Calu3 (cell line): ENCODE data around the gene KSR2. TPM values are rescaled to one million over a fixed set of nuclear protein-coding genes. Genes with fewer than 3 reads are reported as not detected.

ENCODE experiments used
- BruUV-seq: library from RNA; stranded (reverse); fragments of 400-500 nt; replicated peaks from 2 replicates; lab custom pipeline; 2021; lab: Mats Ljungman, UMichigan
- CTCF ChIA-PET: fragments of 300-600 bp; sonication (Branson Sonifier 250); formaldehyde crosslinking; loops from one replicate; lab custom pipeline; 2022; ENCODE audit warnings: antibody characterized with exemption; lab: Charles Lee
- DNase-seq: peaks from one replicate; pipeline ENCODE4 v3.0.0; 2022
- H3K27ac Mint-ChIP-seq: one replicate; pipeline ENCODE4 v1.8.0; 2022; ENCODE audit warnings: mixed read lengths; ENCODE audit not compliant: unreplicated experiment
- H3K27me3 Mint-ChIP-seq: one replicate; pipeline ENCODE4 v1.8.0; 2022; ENCODE audit warnings: mixed read lengths; ENCODE audit not compliant: unreplicated experiment
- H3K36me3 Mint-ChIP-seq: one replicate; pipeline ENCODE4 v1.8.0; 2022; ENCODE audit warnings: mild to moderate bottlenecking, moderate library complexity, mixed read lengths; ENCODE audit not compliant: insufficient read depth, unreplicated experiment
- H3K4me1 Mint-ChIP-seq: one replicate; pipeline ENCODE4 v1.8.0; 2022; ENCODE audit warnings: mild to moderate bottlenecking, low read depth, mixed read lengths; ENCODE audit not compliant: unreplicated experiment
- H3K4me3 Mint-ChIP-seq: one replicate; pipeline ENCODE4 v1.8.0; 2022; ENCODE audit warnings: mild to moderate bottlenecking, low read depth, moderate library complexity, mixed read lengths; ENCODE audit not compliant: unreplicated experiment
- H3K9me3 Mint-ChIP-seq: one replicate; pipeline ENCODE4 v1.8.0; 2022; ENCODE audit warnings: low read depth, mixed read lengths; ENCODE audit not compliant: unreplicated experiment
- intact Hi-C: fragments of 100-400 bp; cut with micrococcal nuclease; formaldehyde crosslinking; loops from one replicate; pipeline ENCODE4 v1.10.0; 2022; ENCODE audit not compliant: unreplicated experiment
- total RNA-seq: library from RNA; stranded (reverse); gene quantifications from 2 replicates; pipeline ENCODE4 v1.2.3, GENCODE V29; 2022
- TF ChIP-seq, protein P1 (sequence below): fragments of 200-600 bp; IDR thresholded peaks from one replicate; pipeline ENCODE4 v1.8.0; 2022; ENCODE audit warnings: antibody characterized with exemption; ENCODE audit not compliant: unreplicated experiment

The KSR2 gene
- total RNA-seq, 1 experiment from 2014 or later = 1.9 TPM

DNA sequence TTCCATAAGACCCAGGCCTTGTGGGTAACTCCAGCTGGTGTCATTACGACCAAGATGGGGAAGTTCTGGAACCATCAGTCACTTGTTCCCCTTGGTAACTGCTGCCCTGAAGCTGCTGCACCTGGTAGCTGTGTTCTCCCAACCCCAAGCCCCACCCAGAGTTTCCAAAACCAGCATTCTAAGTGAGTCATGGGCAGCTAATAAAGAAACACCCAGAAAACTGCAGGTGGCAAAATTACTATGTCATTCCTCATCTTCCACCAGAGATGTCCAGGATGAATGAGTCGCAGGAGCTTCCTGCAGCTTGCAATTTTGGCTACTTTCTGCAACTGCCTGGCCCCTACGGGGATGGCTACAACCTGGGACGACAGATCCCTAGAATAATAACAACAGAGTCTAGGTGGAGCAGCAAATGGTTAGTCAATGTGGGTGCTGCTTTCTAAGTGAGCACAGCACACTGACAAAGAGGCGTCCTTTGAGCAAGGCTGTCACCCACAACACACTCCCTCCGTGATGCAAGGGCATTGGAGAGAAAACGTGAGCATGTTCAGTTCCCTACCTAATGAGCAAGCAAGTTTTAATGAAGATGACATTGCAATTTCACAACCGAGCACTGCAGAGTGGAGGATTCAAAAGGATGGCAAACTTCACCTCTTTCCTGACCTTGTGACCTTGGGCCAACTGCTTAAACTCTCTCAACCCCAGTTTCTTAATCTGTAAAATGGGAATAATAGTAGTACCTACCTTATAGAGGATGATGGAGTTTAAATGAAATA, 306.0 kb downstream of the KSR2 start:
- Mint-ChIP-seq H3K27ac (no peak overlapping the region), H3K4me3 (no peak overlapping the region), H3K27me3 (peaks cover 57% of the 10 kb centered on the region), H3K36me3 (no peaks in the 10 kb centered on the region), H3K4me1 (no peaks in the 10 kb centered on the region), H3K9me3 (no peaks in the 10 kb centered on the region)
- CTCF ChIA-PET = no interaction called here
- intact Hi-C loops = no loop called here
- BruUV-seq = no TSS peak
- TF ChIP-seq, protein P1, sequence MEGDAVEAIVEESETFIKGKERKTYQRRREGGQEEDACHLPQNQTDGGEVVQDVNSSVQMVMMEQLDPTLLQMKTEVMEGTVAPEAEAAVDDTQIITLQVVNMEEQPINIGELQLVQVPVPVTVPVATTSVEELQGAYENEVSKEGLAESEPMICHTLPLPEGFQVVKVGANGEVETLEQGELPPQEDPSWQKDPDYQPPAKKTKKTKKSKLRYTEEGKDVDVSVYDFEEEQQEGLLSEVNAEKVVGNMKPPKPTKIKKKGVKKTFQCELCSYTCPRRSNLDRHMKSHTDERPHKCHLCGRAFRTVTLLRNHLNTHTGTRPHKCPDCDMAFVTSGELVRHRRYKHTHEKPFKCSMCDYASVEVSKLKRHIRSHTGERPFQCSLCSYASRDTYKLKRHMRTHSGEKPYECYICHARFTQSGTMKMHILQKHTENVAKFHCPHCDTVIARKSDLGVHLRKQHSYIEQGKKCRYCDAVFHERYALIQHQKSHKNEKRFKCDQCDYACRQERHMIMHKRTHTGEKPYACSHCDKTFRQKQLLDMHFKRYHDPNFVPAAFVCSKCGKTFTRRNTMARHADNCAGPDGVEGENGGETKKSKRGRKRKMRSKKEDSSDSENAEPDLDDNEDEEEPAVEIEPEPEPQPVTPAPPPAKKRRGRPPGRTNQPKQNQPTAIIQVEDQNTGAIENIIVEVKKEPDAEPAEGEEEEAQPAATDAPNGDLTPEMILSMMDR = no peak
- DNase-seq = no peak

DNA sequence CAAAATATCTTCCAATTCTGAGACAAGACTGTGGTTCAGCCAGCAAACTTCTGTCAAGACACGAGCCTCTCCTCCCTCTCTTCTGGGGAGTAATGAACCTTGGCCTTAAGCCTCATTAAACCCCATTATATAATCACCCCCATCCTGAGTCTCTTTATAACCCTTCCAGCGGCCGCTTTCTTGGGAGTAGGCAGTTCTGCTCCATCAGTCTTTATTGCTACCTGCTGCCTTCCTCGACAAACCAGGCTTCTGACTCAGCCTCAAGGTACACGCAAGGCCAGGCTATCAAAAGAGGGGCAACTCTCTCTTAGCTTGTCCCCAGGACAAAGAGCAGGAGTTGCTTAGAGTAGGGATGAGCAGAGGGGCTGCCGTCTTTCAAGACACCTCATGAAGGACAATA, 306.6 kb downstream of the KSR2 start:
- no peak overlapping the region for H3K27ac Mint-ChIP-seq
- CTCF ChIA-PET = no interaction called here
- no peak for DNase-seq

DNA sequence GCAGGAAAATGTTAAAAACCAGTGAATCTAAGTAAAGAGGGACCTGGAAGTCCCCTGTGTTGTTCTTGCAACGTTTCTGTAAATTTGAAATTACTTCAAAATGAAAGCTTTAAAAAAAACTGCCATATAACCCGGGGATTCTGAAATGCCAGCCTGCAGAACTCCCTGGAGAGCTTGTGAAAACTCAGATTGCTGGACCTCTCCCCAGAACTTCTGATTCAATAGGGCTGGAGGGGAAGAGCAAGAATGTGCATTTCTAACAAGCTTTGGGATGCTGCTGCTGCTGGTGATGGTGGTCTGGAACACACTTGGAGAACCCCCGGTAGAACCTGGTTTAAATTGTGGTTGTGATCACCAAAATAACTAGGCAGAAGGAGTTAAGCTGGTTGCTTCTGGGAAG, 307.3 kb downstream of the KSR2 start:
- Mint-ChIP-seq H3K27ac (no peak overlapping the region), H3K27me3 (peaks cover 50% of the 10 kb centered on the region), H3K9me3 (no peaks in the 10 kb centered on the region), H3K4me1 (no peaks in the 10 kb centered on the region), H3K4me3 (no peak overlapping the region), H3K36me3 (no peaks in the 10 kb centered on the region)
- DNase-seq = no peak
- BruUV-seq = no TSS peak
- intact Hi-C loops = no loop called here
- TF ChIP-seq, protein P1 = no peak
- CTCF ChIA-PET = no interaction called here

More for the DNA sequence above, 306.6 kb downstream of the KSR2 start:
- Mint-ChIP-seq H3K36me3 (no peaks in the 10 kb centered on the region), H3K9me3 (no peaks in the 10 kb centered on the region), H3K4me3 (no peak overlapping the region), H3K4me1 (no peaks in the 10 kb centered on the region), H3K27me3 (peaks cover 57% of the 10 kb centered on the region)
- no TSS peak for BruUV-seq
- intact Hi-C loops = no loop called here
- TF ChIP-seq, protein P1 = no peak

DNA sequence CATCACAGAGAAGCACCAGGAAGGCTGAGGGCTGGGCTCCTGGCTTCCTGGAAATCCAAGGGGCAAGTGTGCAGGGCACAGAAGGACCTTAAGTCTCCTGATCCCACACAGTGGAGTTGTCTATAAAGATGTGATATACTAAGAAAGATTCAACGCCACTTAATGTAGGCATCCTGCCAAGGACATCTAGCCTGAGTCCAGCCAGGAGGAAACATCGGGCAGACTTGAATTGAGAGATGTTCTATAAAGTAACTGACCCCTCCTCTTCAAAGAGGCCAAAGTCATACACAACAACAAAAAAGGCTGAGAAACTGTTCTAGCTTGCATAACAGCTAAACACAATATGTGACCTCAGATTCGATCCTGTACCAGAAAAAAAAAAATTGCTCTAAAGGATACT, 307.9 kb downstream of the KSR2 start:
- intact Hi-C loops = no loop called here
- no peak overlapping the region for H3K27ac Mint-ChIP-seq
- CTCF ChIA-PET = interaction anchor here (0.7 kb wide), 1 partner anchor 403 kb away, joined by 3 read pairs; no protein-coding TSS in a partner anchor
- peaks cover 48% of the 10 kb centered on the region for H3K27me3 Mint-ChIP-seq
- TF ChIP-seq, protein P1 = no peak
- BruUV-seq = no TSS peak
- no peak for DNase-seq
- H3K4me1 Mint-ChIP-seq = no peaks in the 10 kb centered on the region
- H3K36me3 Mint-ChIP-seq = no peaks in the 10 kb centered on the region
- no peaks in the 10 kb centered on the region for H3K9me3 Mint-ChIP-seq
- no peak overlapping the region for H3K4me3 Mint-ChIP-seq
